ENCODE measurements around the gene ATF4. TPM values are rescaled to one million over a fixed set of nuclear protein-coding genes. Genes with fewer than 3 reads are reported as not detected.

ATF4 gene
- total RNA-seq, 1 donor from 2014 or later: 315 TPM

- Mint-ChIP-seq H3K4me3 (peak overlapping the region; percentile 49), H3K36me3 (no peaks in the 10 kb centered on the region), H3K9me3 (no peaks in the 10 kb centered on the region), H3K27ac (no peak overlapping the region), H3K4me1 (ENCODE audit: unreplicated experiment) (peaks cover 39% of the 10 kb centered on the region), H3K27me3 (no peaks in the 10 kb centered on the region)
- no peak for DNase-seq (ENCODE audit: extremely low spot score, unreplicated experiment)
- TF ChIP-seq, protein P1, sequence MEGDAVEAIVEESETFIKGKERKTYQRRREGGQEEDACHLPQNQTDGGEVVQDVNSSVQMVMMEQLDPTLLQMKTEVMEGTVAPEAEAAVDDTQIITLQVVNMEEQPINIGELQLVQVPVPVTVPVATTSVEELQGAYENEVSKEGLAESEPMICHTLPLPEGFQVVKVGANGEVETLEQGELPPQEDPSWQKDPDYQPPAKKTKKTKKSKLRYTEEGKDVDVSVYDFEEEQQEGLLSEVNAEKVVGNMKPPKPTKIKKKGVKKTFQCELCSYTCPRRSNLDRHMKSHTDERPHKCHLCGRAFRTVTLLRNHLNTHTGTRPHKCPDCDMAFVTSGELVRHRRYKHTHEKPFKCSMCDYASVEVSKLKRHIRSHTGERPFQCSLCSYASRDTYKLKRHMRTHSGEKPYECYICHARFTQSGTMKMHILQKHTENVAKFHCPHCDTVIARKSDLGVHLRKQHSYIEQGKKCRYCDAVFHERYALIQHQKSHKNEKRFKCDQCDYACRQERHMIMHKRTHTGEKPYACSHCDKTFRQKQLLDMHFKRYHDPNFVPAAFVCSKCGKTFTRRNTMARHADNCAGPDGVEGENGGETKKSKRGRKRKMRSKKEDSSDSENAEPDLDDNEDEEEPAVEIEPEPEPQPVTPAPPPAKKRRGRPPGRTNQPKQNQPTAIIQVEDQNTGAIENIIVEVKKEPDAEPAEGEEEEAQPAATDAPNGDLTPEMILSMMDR (conservative IDR thresholded peaks at IDR 0.05): no peak
These were observed 20.3 kb upstream of the ATF4 start for GRCh38 chr22:39500101-39500500.

DNA sequence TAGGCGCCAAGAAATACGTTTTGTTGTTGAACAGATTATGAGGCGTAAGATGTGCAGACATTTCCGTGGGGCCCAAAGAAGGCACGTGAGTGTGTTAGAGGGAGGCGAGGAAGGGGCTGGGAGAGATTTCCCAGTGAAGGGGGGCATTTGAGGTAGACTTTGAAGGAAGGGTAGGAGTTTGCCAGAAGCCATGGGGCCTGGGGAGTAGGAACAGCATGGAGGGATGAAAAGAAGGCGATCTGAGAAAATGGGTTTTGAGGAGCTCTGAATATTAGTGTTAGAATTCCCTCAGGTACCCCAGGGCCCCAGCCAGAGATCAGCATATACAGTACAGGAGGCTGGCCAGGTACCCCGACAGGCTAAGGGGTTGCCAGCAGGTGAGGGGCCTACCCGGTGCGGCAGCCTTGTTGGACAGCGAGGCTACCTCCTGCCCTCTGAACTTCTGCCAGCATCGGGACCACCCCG is 18.7 kb upstream of the ATF4 start:
- Mint-ChIP-seq H3K27me3 (no peaks in the 10 kb centered on the region), H3K4me3 (peak overlapping the region; percentile 96), H3K9me3 (no peaks in the 10 kb centered on the region), H3K36me3 (peaks cover 7% of the 10 kb centered on the region), H3K4me1 (ENCODE audit: unreplicated experiment) (peaks cover 35% of the 10 kb centered on the region), H3K27ac (peak overlapping the region; percentile 91)
- TF ChIP-seq, protein P1 (conservative IDR thresholded peaks at IDR 0.05): no peak
- DNase-seq (ENCODE audit: extremely low spot score, unreplicated experiment): no peak

DNA sequence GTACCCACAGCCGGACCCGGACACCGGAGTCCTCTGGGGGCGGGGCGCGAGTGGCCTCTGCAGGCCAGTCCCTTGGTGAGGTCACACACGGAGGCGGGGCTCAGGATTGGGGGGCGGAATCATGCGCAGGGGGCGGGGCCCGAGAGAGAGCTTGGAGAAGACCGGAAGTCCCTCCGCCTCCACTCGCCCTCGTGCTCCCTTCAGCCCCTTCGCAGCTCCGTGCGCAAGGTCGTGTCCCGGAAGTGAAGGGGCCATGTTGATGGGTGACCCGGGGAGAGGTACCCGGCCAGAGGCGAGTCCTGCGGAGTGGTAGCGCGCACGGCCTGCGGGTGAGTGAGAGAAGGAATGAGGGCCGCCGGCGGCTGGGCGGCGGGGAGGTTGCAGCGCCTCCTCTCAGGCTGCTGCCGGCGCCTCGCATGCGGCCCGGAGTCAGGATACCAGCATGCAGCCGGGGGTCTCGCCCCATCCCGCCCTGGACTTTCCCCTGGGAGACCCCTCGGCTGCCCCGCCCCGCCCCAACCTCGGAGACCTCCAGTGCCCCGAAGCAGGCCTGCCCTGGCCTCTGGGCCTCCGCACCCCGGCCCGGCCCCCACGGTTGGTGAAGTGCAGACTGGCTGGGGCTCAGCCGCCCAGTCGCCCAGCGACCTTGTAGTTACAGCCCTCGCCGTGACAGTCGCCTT is 18.1 kb upstream of the ATF4 start, which contains the start of gene MIEF1:
TSS of gene MIEF1 (plus strand) at position 182 of the 680 bp plus-strand sequence. CDS start 9,005 bp downstream, outside the sequence.
- Mint-ChIP-seq H3K4me3 (peak within 1 kb of the TSS; percentile 96), H3K27me3 (no peaks in the 10 kb centered on the region), H3K4me1 (ENCODE audit: unreplicated experiment) (peaks cover 35% of the 10 kb centered on the region), H3K9me3 (no peaks in the 10 kb centered on the region), H3K27ac (peak within 1 kb of the TSS; percentile 91), H3K36me3 (peaks cover 7% of the 10 kb centered on the region)
- TF ChIP-seq, protein P1 (conservative IDR thresholded peaks at IDR 0.05): no peak
- peak; percentile 96 for DNase-seq (ENCODE audit: extremely low spot score, unreplicated experiment)

- TF ChIP-seq, protein P1 (conservative IDR thresholded peaks at IDR 0.05): no peak
- Mint-ChIP-seq H3K9me3 (no peaks in the 10 kb centered on the region), H3K27me3 (no peaks in the 10 kb centered on the region), H3K27ac (peak overlapping the region; percentile 43), H3K4me1 (ENCODE audit: unreplicated experiment) (peaks cover 35% of the 10 kb centered on the region), H3K36me3 (peaks cover 7% of the 10 kb centered on the region), H3K4me3 (peak overlapping the region; percentile 96)
- no peak for DNase-seq (ENCODE audit: extremely low spot score, unreplicated experiment)
These were observed 17.5 kb upstream of the ATF4 start for GRCh38 chr22:39502789-39503409.

DNA sequence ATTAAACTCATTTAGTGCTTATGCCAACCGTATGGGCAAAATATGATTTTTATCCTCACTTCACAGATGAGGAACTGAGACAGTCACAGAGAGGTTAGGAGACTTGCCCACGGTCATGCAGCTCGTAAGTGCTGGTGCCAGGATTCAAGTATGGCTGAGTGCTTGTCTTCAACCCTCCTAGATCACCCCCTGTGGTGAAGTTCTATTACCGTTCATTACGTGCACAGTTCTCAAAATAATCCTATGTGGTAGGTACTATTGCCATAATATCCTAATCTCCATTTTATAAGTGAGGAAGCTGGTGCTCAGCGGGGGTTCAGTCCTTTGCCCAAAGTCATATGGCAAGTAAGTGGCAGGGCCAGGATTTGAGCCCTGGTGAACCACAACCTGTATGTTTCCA is 16.7 kb upstream of the ATF4 start:
- Mint-ChIP-seq H3K36me3 (peaks cover 12% of the 10 kb centered on the region), H3K4me1 (ENCODE audit: unreplicated experiment) (peaks cover 35% of the 10 kb centered on the region), H3K4me3 (peak overlapping the region; percentile 96), H3K27me3 (no peaks in the 10 kb centered on the region), H3K27ac (peak overlapping the region; percentile 53), H3K9me3 (no peaks in the 10 kb centered on the region)
- TF ChIP-seq, protein P1 (conservative IDR thresholded peaks at IDR 0.05): no peak
- DNase-seq (ENCODE audit: extremely low spot score, unreplicated experiment): no peak
